Measurements from ENCODE around the gene CCDC17.

Gene CCDC17

GRCh38 chr1:45623972-45624371 is at the start of gene CCDC17:
TSS of gene CCDC17 (minus strand) at chr1:45624054. CDS start at chr1:45623909, 145 bp downstream.
- no peak for DNase-seq

GRCh38 chr1:45669859-45670655 is 46.2 kb upstream of the CCDC17 start:
- DNase-seq = no peak

DNA sequence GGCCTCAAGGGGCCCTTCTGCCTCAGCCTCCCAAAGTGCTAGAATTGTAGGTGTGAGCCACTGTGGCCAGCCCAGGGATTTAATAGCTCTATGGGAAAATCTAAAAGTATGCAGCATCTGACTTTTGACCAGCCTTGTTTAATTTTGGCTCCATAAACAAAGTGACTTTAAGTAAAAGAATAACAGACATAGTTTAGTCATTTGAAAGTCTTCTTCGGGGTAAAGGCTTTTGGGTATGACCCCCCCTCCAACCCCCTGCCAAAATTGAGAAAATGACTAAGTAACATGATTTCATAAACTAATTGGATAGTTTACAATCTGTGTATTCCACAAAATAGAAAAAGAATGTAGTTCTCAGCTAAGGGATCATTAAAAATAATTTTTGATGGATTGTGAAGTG is 45.5 kb upstream of the CCDC17 start:
- DNase-seq = no peak

DNA sequence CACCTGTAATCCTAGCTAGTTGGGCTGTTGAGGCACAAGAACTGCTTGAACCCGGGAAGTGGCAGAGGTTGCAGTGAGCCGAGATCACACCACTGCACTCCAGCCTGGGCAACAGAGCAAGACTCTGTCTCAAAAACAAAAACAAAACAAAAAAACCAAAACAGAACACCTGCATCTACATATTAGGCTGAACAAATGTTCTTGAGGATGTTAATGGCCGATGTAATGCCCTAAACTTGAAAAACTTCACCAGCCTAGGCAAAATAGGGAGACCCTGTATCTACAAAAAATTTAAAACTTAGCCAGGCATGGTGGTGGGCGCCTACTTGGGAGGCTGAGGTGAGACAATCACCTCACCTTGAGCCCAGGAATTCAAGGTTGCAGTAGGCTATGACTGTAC is 44.7 kb upstream of the CCDC17 start:
- no peak for DNase-seq

DNA sequence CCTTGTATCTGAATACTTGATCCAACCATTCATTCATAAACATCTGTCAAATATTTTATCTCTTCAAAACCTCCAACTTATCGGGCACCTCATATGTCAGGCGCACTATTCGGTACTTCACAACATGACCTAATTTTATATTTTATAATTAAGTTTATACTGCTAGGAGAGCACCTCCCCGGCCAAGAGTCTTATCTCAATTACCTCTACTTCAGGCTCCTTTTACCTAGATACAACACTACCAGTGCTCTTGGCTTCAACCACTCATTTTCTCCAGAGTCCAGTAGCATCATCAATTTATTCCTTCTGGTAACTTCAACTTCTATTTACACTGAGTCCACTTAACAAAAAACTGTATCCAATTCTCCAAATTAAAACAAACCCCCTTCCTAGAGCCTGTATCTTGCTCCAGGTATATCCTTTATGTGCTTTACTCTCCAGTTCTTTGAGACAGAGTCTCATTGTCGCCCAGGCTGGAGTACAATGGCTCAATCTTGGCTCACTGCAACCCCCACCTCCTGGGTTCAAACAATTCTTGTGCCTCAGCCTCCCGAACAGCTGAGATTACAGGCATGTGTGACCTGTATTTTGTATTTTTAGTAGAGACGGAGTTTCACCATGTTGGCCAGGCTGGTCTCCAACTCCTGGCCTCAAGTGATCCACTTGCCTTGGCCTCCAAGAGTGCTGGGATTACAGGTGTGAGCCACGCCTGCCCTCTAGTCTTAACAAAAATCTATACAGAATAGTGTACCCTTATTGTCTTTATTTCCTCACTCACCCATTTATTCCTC is 43.7 kb upstream of the CCDC17 start:
- no peak for DNase-seq

DNA sequence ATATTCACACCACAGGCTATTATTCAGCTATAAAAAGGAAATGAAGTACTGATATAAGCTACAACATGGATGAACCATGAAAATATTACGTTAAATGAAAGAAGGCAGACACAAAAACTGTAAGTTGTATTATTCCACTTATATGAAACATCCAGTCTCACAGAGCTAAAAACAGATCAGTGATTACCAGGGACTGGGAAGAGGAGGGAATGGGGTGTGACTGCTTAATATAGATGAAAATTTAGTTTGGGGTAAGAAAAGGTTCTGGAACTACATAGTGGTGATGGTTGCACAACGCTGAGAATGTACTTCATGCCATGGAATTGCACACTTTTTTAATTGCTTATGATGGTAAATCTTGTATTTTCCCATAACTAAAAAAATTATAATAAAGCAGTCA is 43.0 kb upstream of the CCDC17 start:
- no peak for DNase-seq

GRCh38 chr1:45660336-45660735 is 36.5 kb upstream of the CCDC17 start:
- DNase-seq = no peak

DNA sequence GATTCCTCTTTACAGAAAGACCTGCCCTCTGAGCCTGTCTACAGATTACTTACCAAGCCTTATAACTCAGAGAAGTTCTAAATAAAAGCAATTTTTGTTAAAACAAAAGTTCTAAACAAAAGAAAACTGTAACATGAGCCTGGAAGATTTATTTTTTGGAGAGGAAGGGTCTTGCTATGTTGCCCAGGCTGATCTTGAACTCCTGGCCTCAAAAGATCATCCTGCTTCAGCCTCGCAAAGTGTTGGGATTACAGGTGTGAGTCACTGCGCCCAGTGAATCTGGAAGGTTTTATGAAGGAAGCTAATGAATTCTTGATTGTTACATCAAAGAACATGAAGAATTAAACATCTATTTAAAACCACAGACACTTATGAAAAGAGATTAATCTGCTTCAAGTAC is 35.4 kb upstream of the CCDC17 start:
- no peak for DNase-seq

- DNase-seq = no peak
Observed at GRCh38 chr1:45658171-45658570, 34.3 kb upstream of the CCDC17 start.

- no peak for DNase-seq
Observed at GRCh38 chr1:45656573-45657226, 32.8 kb upstream of the CCDC17 start.

GRCh38 chr1:45654540-45655280 is 30.9 kb upstream of the CCDC17 start:
- DNase-seq = no peak

GRCh38 chr1:45647248-45648021 is 23.6 kb upstream of the CCDC17 start:
- DNase-seq = peak in 2 of 58 donors; percentile 15 to 27

DNA sequence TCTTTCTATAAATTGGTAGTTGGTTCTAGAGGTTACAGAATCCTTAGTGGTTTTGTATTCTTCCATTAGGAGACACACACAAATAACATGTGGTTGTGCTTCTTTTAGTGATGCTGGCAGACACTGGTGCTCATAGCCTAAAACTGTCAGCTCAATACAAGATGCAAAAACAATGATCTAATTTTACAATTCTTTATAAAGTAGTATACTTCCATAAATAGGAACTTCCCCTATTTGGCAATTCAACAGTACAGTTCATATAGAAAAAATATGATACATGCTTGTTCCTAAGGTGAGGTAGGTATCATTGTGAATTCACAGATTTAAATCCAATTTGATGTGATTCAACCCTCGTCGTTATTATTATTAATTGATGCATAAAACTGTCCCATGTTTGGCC is 20.8 kb upstream of the CCDC17 start:
- DNase-seq = no peak

DNA sequence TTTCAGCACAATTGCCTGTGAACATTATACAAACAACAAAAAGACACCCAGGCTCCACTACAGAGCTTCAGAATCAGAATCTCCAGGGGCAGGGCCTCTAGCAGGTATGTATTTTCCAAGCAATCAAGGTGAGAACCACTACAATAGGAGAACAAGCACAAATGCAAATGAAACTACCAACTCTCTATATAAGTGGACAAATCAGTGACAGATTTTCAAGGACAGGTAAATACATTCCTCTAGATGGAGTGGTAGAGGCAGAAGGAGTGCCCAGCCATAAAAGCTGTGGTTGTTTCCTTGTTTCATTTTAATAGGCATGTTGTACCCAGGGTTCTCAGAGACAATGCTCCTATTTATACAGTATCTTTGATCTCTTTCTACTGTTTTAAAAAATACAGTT is 20.1 kb upstream of the CCDC17 start:
- DNase-seq = peak in 1 of 58 donors; percentile 23

DNA sequence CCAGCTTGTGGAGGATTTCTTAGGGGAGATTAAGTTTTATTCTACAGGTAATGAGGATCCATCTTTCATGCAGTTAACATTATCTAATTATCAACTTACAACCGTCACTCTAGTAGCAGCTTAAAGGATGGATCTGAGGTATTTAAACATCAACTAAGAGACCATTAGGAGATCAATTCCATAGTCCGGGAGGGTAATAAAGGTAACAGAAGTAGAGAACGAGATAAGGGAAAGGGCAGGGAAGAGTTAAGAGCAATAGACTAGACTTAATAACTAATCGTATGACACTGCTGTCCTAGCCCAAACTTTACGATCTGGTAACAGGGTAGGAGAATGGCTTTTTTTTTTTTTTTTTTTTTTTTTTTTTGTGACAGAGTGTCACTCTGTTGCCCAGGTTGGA is 19.5 kb upstream of the CCDC17 start:
- DNase-seq = no peak

- no peak for DNase-seq
Observed at GRCh38 chr1:45640293-45640692, 16.4 kb upstream of the CCDC17 start.

GRCh38 chr1:45635211-45635610 is 11.4 kb upstream of the CCDC17 start:
- DNase-seq = peak in 1 of 58 donors; percentile 15

- no peak for DNase-seq
Observed at GRCh38 chr1:45630429-45630828, 6.6 kb upstream of the CCDC17 start.

DNA sequence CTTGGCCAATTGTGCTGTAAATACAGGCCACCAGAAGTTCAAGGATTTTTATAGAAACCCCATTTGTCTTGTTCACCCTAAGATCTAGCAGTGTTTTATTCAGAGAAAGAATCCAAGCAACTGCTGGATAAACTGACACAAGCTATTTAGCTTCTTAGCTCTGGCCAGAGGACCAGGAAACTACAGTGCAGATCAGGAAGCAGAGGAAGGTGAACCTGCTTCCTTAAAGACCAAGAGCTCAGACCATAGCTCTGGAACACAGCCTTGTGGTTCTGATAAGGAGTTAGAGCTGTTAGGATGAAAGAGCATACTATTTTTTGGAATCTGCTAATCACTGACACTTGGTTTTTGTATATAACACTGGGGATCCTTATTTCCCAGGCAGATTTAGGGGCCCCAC is 5.2 kb upstream of the CCDC17 start:
- DNase-seq = no peak

GRCh38 chr1:45622524-45623394 is 1.1 kb downstream of the CCDC17 start:
- no peak for DNase-seq

Measured in anterior cingulate cortex (tissue), 58 donors.